Measurements from ENCODE around the gene NT5E.

NT5E gene

GRCh38 chr6:85463621-85464259 lies 13.9 kb downstream of the NT5E start:
- no peak overlapping the region for H3K4me2 ChIP-seq (ENCODE audit: low read length)
- no peaks in the 10 kb centered on the region for H3F3A ChIP-seq (ENCODE audit: control insufficient read depth, insufficient read depth)
- H4K20me1 ChIP-seq (ENCODE audit: control insufficient read depth, insufficient read depth, low read depth, low read length): no peaks in the 10 kb centered on the region
- H3K4me3 ChIP-seq (ENCODE audit: low read length): no peak overlapping the region
- H3K79me2 ChIP-seq (ENCODE audit: control insufficient read depth, low read length): no peaks in the 10 kb centered on the region
- no peak overlapping the region for H3K27ac ChIP-seq (ENCODE audit: low read depth, low read length)
- H3K9me3 ChIP-seq (ENCODE audit: control insufficient read depth, insufficient read depth, low read length): no peaks in the 10 kb centered on the region
- TF ChIP-seq EZH2phosphoT487 (IDR thresholded peaks at IDR 0.05; ENCODE audit: borderline replicate concordance, low read length) (no peak), CTCF (IDR thresholded peaks at IDR 0.05; ENCODE audit: low read depth, low read length, poor library complexity, severe bottlenecking) (no peak)
- peaks cover 12% of the 10 kb centered on the region; the same call in 1 of the 2 replicates for H3K27me3 ChIP-seq (ENCODE audit: control insufficient read depth, low read length)
- no peaks in the 10 kb centered on the region for H3K9me2 ChIP-seq (replicated peaks; ENCODE audit: control insufficient read depth, low read length)
- H3K36me3 ChIP-seq (ENCODE audit: control insufficient read depth, low read length): no peaks in the 10 kb centered on the region
- peaks cover 5% of the 10 kb centered on the region for H3K4me1 ChIP-seq (ENCODE audit: control insufficient read depth, low read length)

- Histone ChIP-seq H3K4me1 (ENCODE audit: control insufficient read depth, low read length) (peaks cover 5% of the 10 kb centered on the region), H3K79me2 (ENCODE audit: control insufficient read depth, low read length) (no peaks in the 10 kb centered on the region), H3F3A (ENCODE audit: control insufficient read depth, insufficient read depth) (no peaks in the 10 kb centered on the region), H4K20me1 (ENCODE audit: control insufficient read depth, insufficient read depth, low read depth, low read length) (no peaks in the 10 kb centered on the region), H3K9me3 (ENCODE audit: control insufficient read depth, insufficient read depth, low read length) (no peaks in the 10 kb centered on the region), H3K36me3 (ENCODE audit: control insufficient read depth, low read length) (no peaks in the 10 kb centered on the region), H3K9me2 (replicated peaks; ENCODE audit: control insufficient read depth, low read length) (no peaks in the 10 kb centered on the region), H3K27ac (ENCODE audit: low read depth, low read length) (no peak overlapping the region), H3K4me3 (ENCODE audit: low read length) (no peak overlapping the region), H3K27me3 (ENCODE audit: control insufficient read depth, low read length) (peaks cover 12% of the 10 kb centered on the region; the same call in 1 of the 2 replicates), H3K4me2 (ENCODE audit: low read length) (no peak overlapping the region)
- TF ChIP-seq CTCF (IDR thresholded peaks at IDR 0.05; ENCODE audit: low read depth, low read length, poor library complexity, severe bottlenecking) (no peak), EZH2phosphoT487 (IDR thresholded peaks at IDR 0.05; ENCODE audit: borderline replicate concordance, low read length) (no peak)
These were observed 14.4 kb downstream of the NT5E start for GRCh38 chr6:85464260-85464644.

DNA sequence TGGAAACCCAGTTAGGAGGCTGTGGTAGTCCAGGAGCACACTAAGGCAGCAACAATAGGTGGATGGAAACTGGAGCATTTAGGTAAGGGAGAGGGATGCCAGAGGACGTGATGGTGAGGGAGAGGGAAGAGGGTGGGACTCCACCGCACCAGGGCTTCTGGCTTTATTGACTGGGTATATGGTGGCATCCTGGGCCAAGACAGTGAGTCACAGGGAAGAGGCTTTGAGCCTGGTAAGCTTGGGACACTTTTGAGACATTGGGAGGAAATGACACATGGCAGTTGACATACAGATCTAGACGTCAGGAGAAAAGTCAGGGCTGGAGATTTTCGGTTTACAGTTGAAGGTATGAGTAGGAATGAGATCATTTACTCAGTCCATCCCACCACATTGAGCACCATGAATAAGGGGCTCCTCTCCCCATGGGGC lies 14.9 kb downstream of the NT5E start:
- H3K4me2 ChIP-seq (ENCODE audit: low read length): no peak overlapping the region
- H3K4me1 ChIP-seq (ENCODE audit: control insufficient read depth, low read length): peaks cover 5% of the 10 kb centered on the region
- TF ChIP-seq EZH2phosphoT487 (IDR thresholded peaks at IDR 0.05; ENCODE audit: borderline replicate concordance, low read length): no peak
- no peaks in the 10 kb centered on the region for H4K20me1 ChIP-seq (ENCODE audit: control insufficient read depth, insufficient read depth, low read depth, low read length)
- H3K9me3 ChIP-seq (ENCODE audit: control insufficient read depth, insufficient read depth, low read length): no peaks in the 10 kb centered on the region
- H3K36me3 ChIP-seq (ENCODE audit: control insufficient read depth, low read length): no peaks in the 10 kb centered on the region
- no peaks in the 10 kb centered on the region for H3K9me2 ChIP-seq (replicated peaks; ENCODE audit: control insufficient read depth, low read length)
- H3K79me2 ChIP-seq (ENCODE audit: control insufficient read depth, low read length): no peaks in the 10 kb centered on the region
- no peaks in the 10 kb centered on the region for H3F3A ChIP-seq (ENCODE audit: control insufficient read depth, insufficient read depth)
- H3K27ac ChIP-seq (ENCODE audit: low read depth, low read length): no peak overlapping the region
- peaks cover 12% of the 10 kb centered on the region; the same call in 1 of the 2 replicates for H3K27me3 ChIP-seq (ENCODE audit: control insufficient read depth, low read length)
- H3K4me3 ChIP-seq (ENCODE audit: low read length): no peak overlapping the region

DNA sequence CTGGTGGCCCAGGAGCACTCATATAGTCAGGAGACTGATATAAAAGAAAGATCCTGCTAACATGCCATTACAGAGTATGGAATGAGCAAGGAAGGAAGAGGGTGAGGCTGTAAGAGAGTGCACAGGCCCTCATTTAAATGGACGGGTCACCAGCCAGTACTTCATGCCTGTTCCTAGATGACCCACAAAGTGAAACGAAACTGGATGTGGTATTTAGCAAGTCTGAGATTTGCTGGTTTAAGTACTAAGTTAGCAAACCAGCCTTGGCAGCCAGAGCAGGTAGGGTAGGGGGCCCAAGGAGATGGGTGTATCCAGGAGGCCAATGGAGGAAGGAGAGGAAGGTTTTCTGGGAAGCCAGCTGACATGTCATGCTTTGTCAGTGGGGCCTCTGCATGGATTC lies 15.9 kb downstream of the NT5E start:
- Histone ChIP-seq H3K4me3 (ENCODE audit: low read length) (no peak overlapping the region), H3K27ac (ENCODE audit: low read depth, low read length) (no peak overlapping the region), H3K9me2 (replicated peaks; ENCODE audit: control insufficient read depth, low read length) (no peaks in the 10 kb centered on the region), H3K36me3 (ENCODE audit: control insufficient read depth, low read length) (no peaks in the 10 kb centered on the region), H3K27me3 (ENCODE audit: control insufficient read depth, low read length) (peaks cover 12% of the 10 kb centered on the region; the same call in 1 of the 2 replicates), H4K20me1 (ENCODE audit: control insufficient read depth, insufficient read depth, low read depth, low read length) (no peaks in the 10 kb centered on the region), H3F3A (ENCODE audit: control insufficient read depth, insufficient read depth) (no peaks in the 10 kb centered on the region), H3K4me2 (ENCODE audit: low read length) (no peak overlapping the region), H3K4me1 (ENCODE audit: control insufficient read depth, low read length) (peaks cover 5% of the 10 kb centered on the region), H3K9me3 (ENCODE audit: control insufficient read depth, insufficient read depth, low read length) (no peaks in the 10 kb centered on the region), H3K79me2 (ENCODE audit: control insufficient read depth, low read length) (no peaks in the 10 kb centered on the region)
- TF ChIP-seq CTCF (IDR thresholded peaks at IDR 0.05; ENCODE audit: low read depth, low read length, poor library complexity, severe bottlenecking): no peak
- no peak for TF ChIP-seq EZH2phosphoT487 (IDR thresholded peaks at IDR 0.05; ENCODE audit: borderline replicate concordance, low read length)
